Testis (tissue), 3 donors: Measurements from ENCODE around the gene BRD3OS. TPM values are rescaled to one million over a fixed set of nuclear protein-coding genes. Genes with fewer than 3 reads are reported as not detected.

Experiments
- DNase-seq: peaks from one replicate; pipeline ENCODE4 v3.0.0-alpha.2; 2019
- H3K27ac ChIP-seq, 2 donors: fragments of 200-600 bp; sonication (generic); one replicate each; pipeline ENCODE4 v1.5.1; 2019
- H3K27me3 ChIP-seq: fragments of 200-600 bp; sonication (generic); one replicate; pipeline ENCODE4 v1.5.1; 2019
- H3K36me3 ChIP-seq: fragments of 200-600 bp; sonication (generic); one replicate; pipeline ENCODE4 v1.5.1; 2017; ENCODE audit warnings: low read depth; ENCODE audit errors: missing control alignments
- H3K4me1 ChIP-seq: fragments of 200-600 bp; sonication (generic); one replicate; pipeline ENCODE4 v1.5.1; 2019
- H3K4me3 ChIP-seq, 2 donors: fragments of 200-600 bp; sonication (generic); one replicate each; pipeline ENCODE4 v1.5.1; 2017 to 2019
- H3K9me3 ChIP-seq: fragments of 200-600 bp; sonication (generic); one replicate; pipeline ENCODE4 v1.5.1; 2017
- CTCF ChIP-seq, 3 experiments: fragments of 450-650 bp in 2 of 3; fragments of 200-600 bp in 1 of 3; sonication (generic) in 1 of 3; IDR thresholded peaks; one replicate each; pipeline ENCODE4 v1.5.1; 2016 to 2019; ENCODE audit warnings: antibody characterized with exemption in 3 of 3, mild to moderate bottlenecking in 2 of 3, moderate library complexity in 1 of 3
- POLR2A ChIP-seq: fragments of 450-650 bp; IDR thresholded peaks from one replicate; pipeline ENCODE4 v1.6.1; 2017; ENCODE audit warnings: antibody characterized with exemption, mild to moderate bottlenecking, moderate library complexity
- WGBS, 2 donors: methylation state at CpG; one replicate each; pipeline ENCODE4 v1.1.5; 2018; 5-methylcytosine and 5-hydroxymethylcytosine counted together
- intact Hi-C: fragments of 100-400 bp; cut with DNase I; formaldehyde crosslinking; loops from one replicate; pipeline ENCODE4 v1.15.1; 2023; ENCODE audit warnings: low total_unique reads
- polyA plus RNA-seq: library from polyadenylated mRNA; stranded (reverse); fragments of 350-450 nt; fragmentation: Illumina TruSeq; extraction: RNeasy Lipid Tissue Mini Kit (QIAGEN cat#74804); gene quantifications from one replicate; pipeline ENCODE4 v1.2.3, GENCODE V29; 2014; ENCODE audit warnings: low read depth, low replicate concordance; ENCODE audit not compliant: insufficient read depth
- total RNA-seq, 2 donors: library from RNA; depleted of rRNA; stranded (reverse); fragments of >200 nt; gene quantifications; one replicate each; pipeline ENCODE4 v1.2.3, GENCODE V29; 2016

Gene BRD3OS
- total and polyA plus RNA-seq, 3 donors from 2014 or later = 18.9 to 29.5 (median 19.0) TPM

- peaks cover 11% of the 10 kb centered on the region for H3K4me1 ChIP-seq
- H3K9me3 ChIP-seq = no peaks in the 10 kb centered on the region
- intact Hi-C loops = no loop called here
- no peaks in the 10 kb centered on the region for H3K36me3 ChIP-seq
- 92% methylated on average over 7 to 16 of the region's 16 CpGs for WGBS, 2 donors
- no peak for TF ChIP-seq CTCF (IDR thresholded peaks at IDR 0.05)
- no peak for TF ChIP-seq POLR2A
- no peak for DNase-seq
- no peaks in the 10 kb centered on the region for H3K27me3 ChIP-seq
- H3K27ac ChIP-seq = no peak overlapping the region
- H3K4me3 ChIP-seq = no peak overlapping the region
Observed at GRCh38 chr9:134041649-134041962, 16.3 kb downstream of the BRD3OS start.

GRCh38 chr9:134043531-134043988 lies 18.3 kb downstream of the BRD3OS start:
- H3K4me3 ChIP-seq = no peak overlapping the region
- peaks cover 11% of the 10 kb centered on the region for H3K4me1 ChIP-seq
- intact Hi-C loops = no loop called here

GRCh38 chr9:134044944-134045343 lies 19.7 kb downstream of the BRD3OS start:
- TF ChIP-seq CTCF (IDR thresholded peaks at IDR 0.05) (no peak), POLR2A (no peak)
- DNase-seq = no peak
- intact Hi-C loops = no loop called here
- Histone ChIP-seq H3K36me3 (no peaks in the 10 kb centered on the region), H3K4me3 (no peak overlapping the region), H3K27me3 (no peaks in the 10 kb centered on the region), H3K9me3 (no peaks in the 10 kb centered on the region), H3K27ac (no peak overlapping the region), H3K4me1 (peaks cover 16% of the 10 kb centered on the region)
- 88 to 89% methylated on average over 12 of the region's 12 CpGs for WGBS, 2 donors

More at GRCh38 chr9:134043531-134043988, 18.3 kb downstream of the BRD3OS start:
- no peak for DNase-seq
- TF ChIP-seq CTCF (IDR thresholded peaks at IDR 0.05) (no peak), POLR2A (no peak)
- no peaks in the 10 kb centered on the region for H3K36me3 ChIP-seq
- H3K9me3 ChIP-seq = no peaks in the 10 kb centered on the region
- H3K27me3 ChIP-seq = no peaks in the 10 kb centered on the region
- no peak overlapping the region for H3K27ac ChIP-seq
- WGBS, 2 donors = 76 to 78% methylated on average over 7 to 11 of the region's 11 CpGs

GRCh38 chr9:134045841-134046544 lies 20.7 kb downstream of the BRD3OS start:
- WGBS, 2 donors = 91 to 96% methylated on average over 8 to 24 of the region's 26 CpGs
- no peak overlapping the region for H3K4me3 ChIP-seq
- DNase-seq = no peak
- H3K9me3 ChIP-seq = no peaks in the 10 kb centered on the region
- intact Hi-C loops = no loop called here
- no peaks in the 10 kb centered on the region for H3K36me3 ChIP-seq
- no peaks in the 10 kb centered on the region for H3K27me3 ChIP-seq
- peaks cover 11% of the 10 kb centered on the region for H3K4me1 ChIP-seq
- H3K27ac ChIP-seq = no peak overlapping the region
- TF ChIP-seq CTCF (IDR thresholded peaks at IDR 0.05) (no peak), POLR2A (no peak)
